HFFc6 (cell line): ENCODE measurements around the gene NEK7. TPM values are rescaled to one million over a fixed set of nuclear protein-coding genes. Genes with fewer than 3 reads are reported as not detected.

ENCODE experiments used
- DNase-seq: peaks from one replicate; pipeline ENCODE4 v3.0.0-alpha.2; 2018
- H3K27ac Mint-ChIP-seq: 2 replicates; pipeline ENCODE4 v1.8.0; 2020; ENCODE audit warnings: mild to moderate bottlenecking, mixed read lengths
- H3K27me3 Mint-ChIP-seq: 2 replicates; pipeline ENCODE4 v1.8.0; 2021; ENCODE audit warnings: mild to moderate bottlenecking, moderate library complexity, mixed read lengths; ENCODE audit not compliant: insufficient read depth
- H3K36me3 Mint-ChIP-seq: 2 replicates; pipeline ENCODE4 v1.8.0; 2021; ENCODE audit warnings: low read depth, mixed read lengths
- H3K4me1 Mint-ChIP-seq: 2 replicates; pipeline ENCODE4 v1.8.0; 2020; ENCODE audit warnings: low read depth, mixed read lengths
- H3K4me3 Mint-ChIP-seq: 2 replicates; pipeline ENCODE4 v1.8.0; 2020; ENCODE audit warnings: mild to moderate bottlenecking, moderate library complexity, mixed read lengths
- H3K9me3 Mint-ChIP-seq: 2 replicates; pipeline ENCODE4 v1.8.0; 2020; ENCODE audit warnings: mild to moderate bottlenecking, mixed read lengths
- CTCF ChIP-seq: fragments of 200-600 bp; sonication (generic); IDR thresholded peaks from 2 replicates; pipeline ENCODE4 v1.5.0; 2021; ENCODE audit warnings: antibody characterized with exemption, mild to moderate bottlenecking
- total RNA-seq, 6 experiments: library from RNA; stranded (reverse); fragmentation: NEBNext Ultra II Directional; extraction: Animal tissue kit (Norgen Biotek cat#: 25700); gene quantifications; 2 replicates in 1 of 6; 3 replicates in 5 of 6; pipeline ENCODE4 v1.2.3, GENCODE V29; 2021

NEK7 gene
- total RNA-seq, 6 experiments from 2014 or later, result 452 to 692 (median 485) TPM

DNA sequence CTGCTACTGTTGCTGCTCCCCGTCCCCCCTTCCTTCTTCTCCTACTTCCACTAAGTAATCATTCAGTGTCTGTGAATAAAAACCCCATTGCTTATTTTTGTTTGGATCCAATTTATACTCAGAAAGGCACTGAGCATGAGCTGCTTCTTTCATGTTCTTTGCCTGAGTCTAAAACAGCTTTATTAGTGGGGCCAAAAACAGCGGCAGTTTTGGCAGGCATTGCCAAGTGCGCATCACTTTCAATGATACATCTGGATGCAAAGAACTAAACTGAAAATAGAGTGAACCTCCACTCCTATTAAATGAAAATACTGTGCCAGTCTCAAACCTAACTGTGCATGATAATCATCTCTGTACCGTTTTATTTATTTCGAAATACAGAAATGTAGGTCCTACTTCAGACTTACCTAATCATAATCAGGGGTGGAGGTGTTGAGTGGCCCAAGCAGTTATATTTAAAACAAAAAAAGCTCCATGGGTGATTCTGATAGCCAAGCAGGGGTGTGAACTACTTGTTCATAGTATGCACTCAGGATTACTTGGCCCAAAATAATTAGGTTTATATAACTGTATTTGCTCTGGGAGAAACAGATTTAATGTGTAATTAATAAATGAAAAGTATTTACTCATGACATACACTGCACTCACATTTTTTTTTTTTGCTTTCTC, 48.4 kb downstream of the NEK7 start:
- no peak for TF ChIP-seq CTCF
- Mint-ChIP-seq H3K4me1 (peaks cover 75% of the 10 kb centered on the region), H3K36me3 (peaks cover 37% of the 10 kb centered on the region), H3K27me3 (peaks cover 20% of the 10 kb centered on the region), H3K4me3 (peak overlapping the region; percentile 16; the same call in 1 of the 2 replicates), H3K27ac (peak overlapping the region; percentile 59), H3K9me3 (0 out of 2 replicates have a peak, but pooled peaks cover 3% of the 10 kb centered on the region)
- no peak for DNase-seq

- Mint-ChIP-seq H3K4me1 (peaks cover 66% of the 10 kb centered on the region), H3K4me3 (no peak overlapping the region), H3K27ac (peak overlapping the region; percentile 59; the same call in 1 of the 2 replicates), H3K9me3 (peaks cover 5% of the 10 kb centered on the region; the same call in 1 of the 2 replicates), H3K27me3 (peaks cover 16% of the 10 kb centered on the region; the same call in 1 of the 2 replicates), H3K36me3 (peaks cover 35% of the 10 kb centered on the region)
- no peak for DNase-seq
- TF ChIP-seq CTCF, result no peak
These were observed 49.5 kb downstream of the NEK7 start for GRCh38 chr1:198206292-198206691.

DNA sequence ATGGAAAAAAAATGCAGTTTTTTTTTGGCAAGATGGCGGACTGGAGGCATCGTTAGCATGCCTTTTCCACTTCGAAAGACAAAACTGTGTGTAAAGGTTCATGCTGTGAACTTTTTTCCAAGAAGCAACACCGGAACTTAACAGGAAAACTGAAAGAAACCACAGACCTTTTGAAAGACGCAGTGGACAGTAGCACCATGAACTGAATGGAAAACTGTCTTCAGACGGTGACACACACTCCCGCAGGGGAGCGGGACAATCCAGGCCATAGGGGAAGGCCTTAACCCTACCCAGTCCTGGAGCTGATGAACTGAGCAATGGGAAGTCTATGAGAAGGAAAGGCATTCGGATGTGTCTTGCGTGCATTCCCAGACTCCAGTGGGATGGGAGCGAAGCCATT, 54.9 kb downstream of the NEK7 start:
- H3K9me3 Mint-ChIP-seq, result peaks cover 56% of the 10 kb centered on the region

GRCh38 chr1:198212126-198212525, 55.3 kb downstream of the NEK7 start:
- Mint-ChIP-seq H3K27ac (peak overlapping the region; percentile 77), H3K27me3 (peaks cover 44% of the 10 kb centered on the region), H3K9me3 (peaks cover 60% of the 10 kb centered on the region), H3K36me3 (peaks cover 61% of the 10 kb centered on the region), H3K4me1 (peaks cover 74% of the 10 kb centered on the region), H3K4me3 (peak overlapping the region; percentile 65)
- DNase-seq, result no peak
- TF ChIP-seq CTCF, result no peak

More for the DNA sequence above, 54.9 kb downstream of the NEK7 start:
- Mint-ChIP-seq H3K27me3 (peaks cover 40% of the 10 kb centered on the region), H3K4me1 (peaks cover 70% of the 10 kb centered on the region), H3K36me3 (peaks cover 56% of the 10 kb centered on the region), H3K4me3 (no peak overlapping the region), H3K27ac (no peak overlapping the region)
- no peak for DNase-seq
- no peak for TF ChIP-seq CTCF

GRCh38 chr1:198212675-198213074, 55.9 kb downstream of the NEK7 start:
- Mint-ChIP-seq H3K9me3 (peaks cover 63% of the 10 kb centered on the region), H3K4me1 (peaks cover 74% of the 10 kb centered on the region), H3K4me3 (peak overlapping the region; percentile 65), H3K27me3 (peaks cover 50% of the 10 kb centered on the region), H3K27ac (peak overlapping the region; percentile 77), H3K36me3 (peaks cover 66% of the 10 kb centered on the region)
- DNase-seq, result peak; percentile 84
- no peak for TF ChIP-seq CTCF
